Ovary (tissue), 3 donors: ENCODE data around the gene ERICH6B.

Experiments used
- CTCF ChIP-seq, 3 donors: fragments of 450-650 bp in 2 of 3; fragments of 200-600 bp in 1 of 3; IDR thresholded peaks; one replicate each; pipeline versions ENCODE4 v1.5.1 to v1.8.0; 2016 to 2022; ENCODE audit warnings: antibody characterized with exemption in 3 of 3, mild to moderate bottlenecking in 1 of 3
- POLR2A ChIP-seq: fragments of 450-650 bp; IDR thresholded peaks from one replicate; pipeline ENCODE4 v1.6.1; 2017; ENCODE audit warnings: antibody characterized with exemption, mild to moderate bottlenecking, moderate library complexity
- donor health status: DM: no; HTN: no; CAD: no.

- TF ChIP-seq CTCF (IDR thresholded peaks at IDR 0.05) (no peak), POLR2A (no peak)
These were observed 118.6 kb downstream of the ERICH6B start for GRCh38 chr13:45496942-45497341.
